ENCODE measurements around the gene RAB13. TPM values are rescaled to one million over a fixed set of nuclear protein-coding genes. Genes with fewer than 3 reads are reported as not detected.

The RAB13 gene
- total RNA-seq, 1 experiment from 2014 or later = 42.3 TPM

DNA sequence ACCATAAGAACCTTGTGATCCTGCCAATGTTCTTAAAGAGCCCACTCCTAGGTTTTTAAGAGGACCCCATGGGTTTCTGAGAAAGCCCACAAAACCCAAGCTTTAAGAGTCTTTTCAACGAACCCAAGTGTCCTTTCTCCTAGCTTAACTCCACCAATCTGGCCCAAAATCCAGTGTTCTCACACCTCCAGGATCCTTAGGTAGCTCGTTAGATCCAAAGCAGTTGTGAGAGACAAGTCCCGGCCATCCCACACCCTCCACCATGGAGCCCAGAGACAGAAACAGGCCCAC, 41.4 kb downstream of the RAB13 start:
- intact Hi-C loops (cut with micrococcal nuclease) = no loop called here
- peaks cover 13% of the 10 kb centered on the region for H3K4me1 ChIP-seq (ENCODE audit: insufficient read depth, low read length)
- H3K27me3 ChIP-seq (ENCODE audit: low read length) = no peaks in the 10 kb centered on the region
- peaks cover 7% of the 10 kb centered on the region; the same call in 1 of the 2 replicates for H3K36me3 ChIP-seq (ENCODE audit: low read depth, low read length)
- peaks cover 23% of the 10 kb centered on the region for H3K79me2 ChIP-seq (ENCODE audit: low read length)
- no peaks in the 10 kb centered on the region for H3F3A ChIP-seq (ENCODE audit: low read length, unreplicated experiment)
- TF ChIP-seq EZH2 (IDR thresholded peaks at IDR 0.05; ENCODE audit: low read length, unreplicated experiment) (no peak), EZH2phosphoT487 (IDR thresholded peaks at IDR 0.05; ENCODE audit: borderline replicate concordance, low read length) (no peak)
- TF ChIP-seq, protein P1, sequence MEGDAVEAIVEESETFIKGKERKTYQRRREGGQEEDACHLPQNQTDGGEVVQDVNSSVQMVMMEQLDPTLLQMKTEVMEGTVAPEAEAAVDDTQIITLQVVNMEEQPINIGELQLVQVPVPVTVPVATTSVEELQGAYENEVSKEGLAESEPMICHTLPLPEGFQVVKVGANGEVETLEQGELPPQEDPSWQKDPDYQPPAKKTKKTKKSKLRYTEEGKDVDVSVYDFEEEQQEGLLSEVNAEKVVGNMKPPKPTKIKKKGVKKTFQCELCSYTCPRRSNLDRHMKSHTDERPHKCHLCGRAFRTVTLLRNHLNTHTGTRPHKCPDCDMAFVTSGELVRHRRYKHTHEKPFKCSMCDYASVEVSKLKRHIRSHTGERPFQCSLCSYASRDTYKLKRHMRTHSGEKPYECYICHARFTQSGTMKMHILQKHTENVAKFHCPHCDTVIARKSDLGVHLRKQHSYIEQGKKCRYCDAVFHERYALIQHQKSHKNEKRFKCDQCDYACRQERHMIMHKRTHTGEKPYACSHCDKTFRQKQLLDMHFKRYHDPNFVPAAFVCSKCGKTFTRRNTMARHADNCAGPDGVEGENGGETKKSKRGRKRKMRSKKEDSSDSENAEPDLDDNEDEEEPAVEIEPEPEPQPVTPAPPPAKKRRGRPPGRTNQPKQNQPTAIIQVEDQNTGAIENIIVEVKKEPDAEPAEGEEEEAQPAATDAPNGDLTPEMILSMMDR (conservative IDR thresholded peaks at IDR 0.05; ENCODE audit: low read depth, low read length) = no peak
- no peak overlapping the region for H3K9ac ChIP-seq (ENCODE audit: low read length)
- DNase-seq (no peak), ATAC-seq (no peak)
- ChIA-PET CTCF (no interaction called here), POLR2A (ENCODE audit: unreplicated experiment) (no interaction called here)
- H3K9me2 ChIP-seq (replicated peaks; ENCODE audit: low read length) = no peaks in the 10 kb centered on the region
- no peak overlapping the region for H2AFZ ChIP-seq (ENCODE audit: low read length)
- H3K27ac ChIP-seq (ENCODE audit: low read length) = no peak overlapping the region
- BruUV-seq (replicated peaks) = no TSS peak
- H3K4me3 ChIP-seq (ENCODE audit: low read length) = peak overlapping the region; percentile 81; the same call in 1 of the 2 replicates
- H4K20me1 ChIP-seq (ENCODE audit: low read length) = no peaks in the 10 kb centered on the region
- H3K9me3 ChIP-seq (ENCODE audit: low read length) = no peaks in the 10 kb centered on the region
- peak overlapping the region; percentile 96 for H3K4me2 ChIP-seq (ENCODE audit: low read length)

- no peak overlapping the region for H3K4me2 ChIP-seq (ENCODE audit: low read length)
- peaks cover 13% of the 10 kb centered on the region for H3K4me1 ChIP-seq (ENCODE audit: insufficient read depth, low read length)
- DNase-seq (no peak), ATAC-seq (no peak)
- no peak overlapping the region for H3K27ac ChIP-seq (ENCODE audit: low read length)
- no peak overlapping the region; the same call in 1 of the 2 replicates for H3K4me3 ChIP-seq (ENCODE audit: low read length)
- no peak overlapping the region for H3K9ac ChIP-seq (ENCODE audit: low read length)
- no peaks in the 10 kb centered on the region for H3F3A ChIP-seq (ENCODE audit: low read length, unreplicated experiment)
- peaks cover 6% of the 10 kb centered on the region; the same call in 1 of the 2 replicates for H3K36me3 ChIP-seq (ENCODE audit: low read depth, low read length)
- no peak overlapping the region for H2AFZ ChIP-seq (ENCODE audit: low read length)
- no peaks in the 10 kb centered on the region for H3K9me3 ChIP-seq (ENCODE audit: low read length)
- TF ChIP-seq EZH2phosphoT487 (IDR thresholded peaks at IDR 0.05; ENCODE audit: borderline replicate concordance, low read length) (no peak), EZH2 (IDR thresholded peaks at IDR 0.05; ENCODE audit: low read length, unreplicated experiment) (no peak)
- TF ChIP-seq, protein P1 (conservative IDR thresholded peaks at IDR 0.05; ENCODE audit: low read depth, low read length) = no peak
- intact Hi-C loops (cut with micrococcal nuclease) = no loop called here
- BruUV-seq (replicated peaks) = no TSS peak
- ChIA-PET CTCF (no interaction called here), POLR2A (ENCODE audit: unreplicated experiment) (no interaction called here)
- peaks cover 23% of the 10 kb centered on the region for H3K79me2 ChIP-seq (ENCODE audit: low read length)
- H3K27me3 ChIP-seq (ENCODE audit: low read length) = no peaks in the 10 kb centered on the region
- no peaks in the 10 kb centered on the region for H4K20me1 ChIP-seq (ENCODE audit: low read length)
- H3K9me2 ChIP-seq (replicated peaks; ENCODE audit: low read length) = no peaks in the 10 kb centered on the region
Observed at GRCh38 chr1:153944005-153944826, 41.9 kb downstream of the RAB13 start.

Data from PC-3 (cell line).